Caki2 (cell line): ENCODE data around the gene FAM117A. TPM values are rescaled to one million over a fixed set of nuclear protein-coding genes. Genes with fewer than 3 reads are reported as not detected.
"Not testable (repeated sequence)": the region's sequence is repeated elsewhere in the genome, so short reads cannot be mapped to it uniquely, and the experiment has no call there.

Experiments
- DNase-seq: peaks from one replicate; pipeline ENCODE4 v3.0.0-alpha.2; 2015; ENCODE audit warnings: low read depth
- in situ Hi-C: cut with HindIII; loops from 2 replicates; pipeline ENCODE4 v1.10.0; 2016; ENCODE audit warnings: low sequenced_read_pairs, low pct_unique_long_range_greater_than_20kb, mixed read lengths
- total RNA-seq: library from RNA; depleted of rRNA; stranded (reverse); fragments of >200 nt; shearing (Covaris generic); gene quantifications from 2 replicates; pipeline ENCODE4 v1.2.3, GENCODE V29; 2014; ENCODE audit warnings: low replicate concordance

FAM117A gene
- total RNA-seq, 1 experiment from 2014 or later, result 0.44 TPM

DNA sequence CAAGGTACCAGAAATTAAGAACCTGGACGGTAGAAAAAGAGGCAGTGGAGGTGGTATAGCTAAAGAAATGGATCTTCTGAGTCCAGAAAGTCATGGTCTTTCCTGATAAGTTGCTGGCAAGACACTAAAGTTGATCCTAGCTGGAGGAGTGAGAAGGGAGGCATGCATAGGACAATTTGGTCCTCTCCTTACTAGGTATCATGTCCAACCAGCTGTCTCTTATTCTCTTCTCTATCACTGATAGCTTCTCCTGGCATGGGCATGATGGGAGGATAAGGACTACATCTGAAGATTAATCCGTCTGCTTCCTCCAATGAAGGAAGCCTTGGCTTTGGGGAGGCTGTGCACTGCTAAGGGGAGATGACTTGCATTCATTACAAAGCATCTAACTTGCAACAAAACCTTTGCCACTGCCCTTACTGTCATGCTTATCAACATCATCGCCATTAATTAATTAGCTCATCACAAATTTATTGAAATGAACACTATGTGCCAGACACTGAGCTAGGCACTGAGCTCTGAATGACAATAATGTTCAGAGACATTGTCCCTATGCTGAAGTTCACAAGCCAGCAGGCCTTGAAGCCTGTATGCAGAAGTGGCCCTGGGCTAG is 3.1 kb upstream of the FAM117A start:
- in situ Hi-C loops, result no loop called here

DNA sequence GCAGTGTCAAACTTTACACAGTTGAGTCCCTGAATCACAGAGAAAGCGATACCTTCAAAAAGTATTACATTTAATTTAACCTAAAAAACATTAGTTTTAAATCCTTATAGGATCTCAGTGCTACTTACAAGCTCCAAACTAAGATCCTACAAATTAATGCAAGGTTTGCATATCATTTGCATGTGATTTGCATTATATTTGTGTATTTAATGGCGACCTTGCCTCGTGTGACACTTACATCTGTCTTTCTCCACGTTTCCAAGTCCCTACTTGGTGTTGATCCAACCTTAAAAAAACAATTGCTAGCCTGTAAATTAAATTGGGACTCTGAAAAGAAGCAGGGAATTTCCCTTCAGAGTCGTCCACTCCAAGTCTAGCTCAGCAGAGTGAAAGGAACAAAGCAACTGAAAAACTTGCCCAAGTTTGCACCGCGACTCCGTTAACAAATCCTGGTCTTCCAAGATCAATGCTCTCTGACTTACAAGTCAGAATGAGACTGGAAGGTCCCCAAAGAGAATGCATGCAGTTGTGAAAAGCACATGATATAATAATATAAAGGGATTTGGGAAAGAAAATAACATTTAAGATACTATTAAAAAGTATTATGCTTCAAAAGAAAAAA is 739 bp upstream of the FAM117A start:
- in situ Hi-C loops, result no loop called here
- DNase-seq, result no peak

More for the DNA sequence above, 3.1 kb upstream of the FAM117A start:
- no peak for DNase-seq

DNA sequence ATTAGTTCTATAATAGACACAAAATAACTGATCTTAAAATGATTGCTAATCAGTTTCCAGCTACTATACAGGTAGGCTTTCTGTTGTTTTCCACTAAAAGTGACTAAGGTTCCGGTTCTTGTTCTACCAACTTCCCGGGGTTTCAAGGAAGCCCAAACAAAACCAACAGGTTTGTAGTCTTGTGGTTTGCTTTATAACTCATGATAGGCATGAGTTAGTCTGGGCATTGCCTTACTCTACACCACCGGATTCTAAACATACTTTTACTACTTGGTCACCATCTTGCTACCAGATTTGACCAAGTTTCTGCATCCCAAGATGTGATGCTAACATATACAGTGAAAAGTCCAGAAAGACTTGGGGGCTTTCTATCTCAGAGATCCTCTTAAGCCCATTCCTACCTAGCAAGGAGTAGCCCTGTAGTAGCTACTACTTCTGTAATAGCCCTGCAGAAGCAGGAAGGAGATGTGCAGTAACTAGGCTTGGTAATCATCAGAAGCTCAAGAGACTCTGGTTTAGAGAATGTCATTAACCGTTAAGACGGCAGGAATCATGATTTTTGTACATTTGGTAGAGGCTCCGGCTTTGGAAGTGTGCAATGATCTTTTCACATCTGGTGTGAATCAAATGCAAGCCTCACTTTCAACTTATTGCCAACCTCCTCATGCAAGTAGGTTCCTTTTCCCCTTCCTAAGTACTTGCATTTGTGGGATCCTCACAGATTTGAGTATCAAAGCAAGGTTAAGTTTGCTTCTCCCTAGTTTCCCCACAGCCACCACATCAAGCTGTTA is 1.6 kb downstream of the FAM117A start:
- in situ Hi-C loops, result no loop called here

DNA sequence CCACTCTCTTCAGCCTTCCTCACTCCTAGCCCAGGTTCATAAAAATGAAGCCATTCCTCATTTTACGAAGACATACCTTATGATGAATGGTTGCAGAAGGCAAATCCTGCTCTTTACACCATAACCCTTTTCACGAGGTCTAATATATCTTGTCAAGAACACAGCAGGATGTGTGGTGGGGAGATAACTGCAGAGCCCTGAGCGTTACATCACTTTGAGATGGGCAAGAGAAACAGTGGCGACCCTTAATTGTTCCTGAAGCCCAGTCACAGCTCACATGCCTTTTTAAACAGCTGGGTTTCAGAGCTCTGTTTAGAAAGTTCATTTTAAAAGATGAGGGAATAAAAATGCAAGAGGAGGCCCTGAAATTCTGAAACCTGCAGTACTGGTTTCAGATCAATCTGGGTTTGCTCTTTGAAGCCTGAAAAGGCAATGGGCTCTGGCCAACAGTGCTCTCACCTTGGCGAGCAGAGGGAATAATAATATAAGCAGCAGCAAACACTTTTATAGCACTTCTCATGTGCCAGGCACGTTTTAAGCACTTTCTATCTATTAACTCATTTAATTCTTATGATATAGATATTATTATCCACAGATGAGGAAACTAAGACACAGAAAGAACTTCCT is 2.9 kb downstream of the FAM117A start:
- in situ Hi-C loops, result no loop called here
- no peak for DNase-seq

More for the DNA sequence above, 1.6 kb downstream of the FAM117A start:
- no peak for DNase-seq

DNA sequence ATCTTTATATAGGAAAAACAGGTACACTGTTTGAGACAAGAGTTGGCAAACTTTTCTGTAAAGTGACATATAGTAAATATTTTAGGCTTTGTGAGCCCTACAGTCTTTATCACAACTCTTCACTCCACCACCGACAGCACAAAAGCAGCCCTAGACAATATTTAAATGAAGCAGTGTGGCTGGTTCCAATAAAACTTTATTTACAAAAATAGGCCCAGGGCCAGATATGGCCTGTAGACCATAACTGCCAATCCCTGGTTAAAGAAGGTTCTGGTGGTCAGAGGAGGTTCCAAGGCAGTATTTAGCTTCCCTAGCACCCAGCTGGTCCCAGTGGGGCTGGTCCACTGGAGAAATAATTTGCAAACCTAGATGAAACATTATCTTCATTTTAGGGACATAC is 3.6 kb downstream of the FAM117A start:
- no peak for DNase-seq
- in situ Hi-C loops, result no loop called here

DNA sequence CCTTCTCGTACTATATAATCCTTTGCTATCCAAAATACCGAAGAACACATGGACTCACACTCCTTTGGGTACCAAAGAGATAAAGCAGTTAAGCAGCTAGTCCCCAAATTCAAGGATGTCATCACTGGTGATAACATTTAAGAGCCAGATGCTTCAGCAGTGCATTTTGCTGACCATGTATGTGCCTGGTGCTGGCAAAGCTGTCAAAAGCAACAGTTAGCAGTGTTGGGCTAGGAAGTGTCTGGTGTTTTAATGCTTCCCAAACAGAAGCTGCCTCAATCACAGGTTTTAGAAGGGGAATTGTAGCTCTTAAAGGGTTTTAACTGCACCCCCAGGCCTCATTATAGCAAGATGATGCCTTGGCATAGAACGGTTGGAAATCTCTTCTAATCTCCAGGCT is 4.7 kb downstream of the FAM117A start:
- in situ Hi-C loops, result no loop called here
- no peak for DNase-seq

DNA sequence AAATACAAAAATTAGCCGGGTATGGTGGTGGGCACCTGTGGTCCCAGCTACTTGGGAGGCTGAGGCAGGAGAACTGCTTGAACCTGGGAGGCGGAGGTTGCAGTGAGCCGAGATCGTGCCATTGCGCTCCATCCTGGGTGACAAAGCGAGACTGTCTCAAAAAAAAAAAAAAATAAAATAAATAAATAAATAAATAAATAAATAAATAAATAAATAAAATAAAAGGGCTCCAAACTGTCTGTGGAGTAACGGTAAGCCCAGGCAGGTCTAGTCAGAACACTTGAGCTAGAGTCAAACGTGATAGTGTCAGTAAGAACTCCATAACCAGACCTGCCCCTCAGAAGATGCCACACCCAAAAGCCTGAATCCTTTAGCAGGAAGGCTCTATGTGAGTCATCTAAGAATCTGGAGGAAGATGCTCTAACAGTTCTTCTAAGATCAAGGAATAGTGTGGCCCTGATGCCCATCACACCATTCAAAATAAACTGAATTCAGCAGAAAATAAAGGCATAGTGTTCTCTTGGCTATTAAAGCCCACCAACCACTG is 5.4 kb downstream of the FAM117A start:
- DNase-seq, in situ Hi-C loops: not testable (repeated sequence)

DNA sequence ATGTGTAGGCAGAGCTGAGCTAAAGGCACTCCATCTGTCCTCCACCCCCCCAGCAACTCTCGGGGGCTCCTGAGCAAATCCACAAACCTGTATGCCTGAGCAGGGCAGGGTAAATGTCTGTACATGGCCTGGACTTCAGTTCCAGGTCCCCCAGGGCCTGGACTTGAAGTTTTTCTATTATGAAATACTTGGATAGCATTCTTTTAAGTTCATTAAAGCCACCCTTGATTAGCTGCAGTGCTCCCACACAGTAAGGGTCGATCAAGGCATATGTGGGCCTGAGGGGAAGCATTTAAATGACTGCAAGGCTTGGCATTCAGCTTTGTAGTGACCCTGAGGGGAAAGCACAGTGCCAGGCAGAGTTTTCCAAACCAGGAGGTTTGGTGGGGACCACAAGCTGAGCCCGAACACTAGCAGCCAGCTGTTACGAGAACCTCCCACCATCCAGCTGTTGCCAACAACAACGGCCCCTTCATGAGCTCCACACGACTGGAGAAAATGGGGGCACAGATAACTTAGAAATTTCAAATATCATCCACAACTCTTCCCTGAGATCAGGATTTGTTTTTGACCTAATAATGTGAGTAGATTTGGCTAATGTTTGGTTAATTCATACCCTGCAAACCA is 6.7 kb downstream of the FAM117A start:
- no peak for DNase-seq
- in situ Hi-C loops, result no loop called here

DNA sequence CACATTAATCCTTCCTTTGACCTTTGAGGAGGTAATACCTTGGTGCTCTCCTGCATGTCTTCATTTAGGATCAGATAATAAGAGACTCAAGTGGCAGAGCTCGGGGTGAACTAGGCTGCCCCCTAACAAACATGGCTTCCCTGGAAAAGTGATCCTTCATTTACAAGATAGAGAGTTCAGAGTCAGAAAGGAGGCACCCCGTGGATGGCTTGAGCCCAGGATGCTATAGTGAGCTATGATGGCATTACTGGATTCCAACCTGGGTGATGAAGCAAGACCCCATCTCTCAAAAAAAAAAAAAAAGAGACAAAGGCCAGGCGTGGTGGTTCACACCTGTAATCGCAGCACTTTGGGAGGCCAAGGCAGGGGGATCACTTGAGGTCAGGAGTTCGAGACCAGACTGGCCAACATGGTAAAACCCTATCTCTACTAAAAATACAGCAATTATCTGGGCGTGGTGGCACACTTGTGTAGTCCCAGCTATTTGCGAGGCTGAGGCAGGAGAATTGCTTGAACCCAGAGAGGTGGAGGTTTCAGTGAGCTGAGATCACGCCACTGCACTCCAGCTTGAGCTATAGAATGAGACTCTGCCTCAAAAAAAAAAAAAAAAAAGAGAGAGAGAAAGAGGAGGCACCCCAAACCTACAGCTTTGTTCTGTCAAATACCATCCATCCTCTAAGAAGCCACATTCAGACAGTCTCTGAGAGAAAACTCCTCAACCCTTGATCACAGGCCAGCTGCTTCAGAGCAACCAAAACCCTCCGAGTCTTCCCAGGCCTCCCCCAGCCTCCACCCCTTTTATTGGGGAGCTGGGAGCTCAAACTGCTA is 7.4 kb downstream of the FAM117A start:
- in situ Hi-C loops, result no loop called here
- no peak for DNase-seq

DNA sequence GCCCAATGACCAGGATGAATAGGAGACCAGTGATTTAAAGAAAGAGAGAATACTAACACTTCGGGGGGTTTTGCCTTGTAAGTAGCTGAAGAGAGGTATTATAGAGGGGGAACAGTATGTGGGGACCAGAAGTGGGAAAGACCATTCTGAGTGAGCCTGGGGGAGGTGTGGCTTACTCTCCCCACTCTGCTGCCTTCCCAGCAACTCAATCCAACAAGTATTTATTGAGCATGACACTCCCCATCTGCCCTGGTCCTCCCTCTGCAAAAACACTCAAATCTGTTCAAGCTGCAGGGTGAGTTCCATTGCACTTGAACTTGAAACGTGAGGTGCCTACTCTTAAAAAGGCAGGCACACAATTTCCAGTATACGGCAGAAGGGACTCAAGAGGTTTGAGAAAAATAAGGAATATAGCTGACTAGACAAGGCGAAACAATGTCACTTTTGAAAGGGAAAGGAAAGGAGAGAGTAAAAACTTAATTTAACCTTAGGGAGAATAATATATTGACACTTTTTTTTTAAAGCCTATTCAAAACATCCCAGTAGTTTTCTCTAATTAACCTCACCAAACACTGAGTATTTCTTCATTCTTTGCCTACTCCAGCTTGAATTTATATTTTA is 8.2 kb downstream of the FAM117A start:
- in situ Hi-C loops, result no loop called here
- no peak for DNase-seq

DNA sequence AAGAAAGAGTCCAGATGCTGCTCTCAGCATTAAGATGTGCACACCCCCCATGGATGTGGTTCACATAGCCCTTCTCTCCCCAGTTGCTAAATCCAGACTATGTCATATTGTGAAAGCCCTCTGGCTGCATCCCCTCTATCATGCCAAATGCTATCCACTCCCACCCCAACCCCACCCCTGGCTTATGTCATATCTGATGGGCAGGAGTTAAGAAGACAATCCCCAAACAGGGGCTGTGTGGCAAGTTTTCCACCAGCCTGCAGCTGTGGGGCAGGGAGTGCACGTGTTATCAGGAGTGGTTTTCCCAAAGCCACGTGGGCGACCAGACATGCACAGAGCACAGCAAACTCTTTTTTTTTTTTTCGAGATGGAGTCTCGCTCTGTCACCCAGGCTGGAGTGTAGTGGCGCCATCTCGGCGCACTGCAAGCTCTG is 10.0 kb downstream of the FAM117A start:
- in situ Hi-C loops, result no loop called here
- DNase-seq, result no peak

DNA sequence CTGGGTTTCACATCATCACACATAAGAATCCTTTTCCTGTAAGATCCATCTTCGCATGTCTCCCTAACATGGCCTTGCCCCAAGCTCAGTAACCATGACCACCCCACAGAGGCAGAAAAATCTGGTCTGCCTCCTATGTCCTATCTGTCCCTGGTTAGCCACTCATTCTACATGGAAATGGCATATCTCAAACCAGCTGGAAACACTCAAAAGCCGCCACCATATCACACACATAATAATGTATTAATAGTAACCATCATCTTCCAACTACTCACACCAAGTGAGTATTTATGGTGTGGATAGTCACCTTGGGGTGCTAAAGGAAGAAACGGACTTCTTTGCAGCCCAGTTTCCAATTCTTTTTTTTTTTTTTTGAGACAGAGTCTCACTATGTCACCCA is 11.4 kb downstream of the FAM117A start:
- in situ Hi-C loops, result no loop called here
- no peak for DNase-seq

DNA sequence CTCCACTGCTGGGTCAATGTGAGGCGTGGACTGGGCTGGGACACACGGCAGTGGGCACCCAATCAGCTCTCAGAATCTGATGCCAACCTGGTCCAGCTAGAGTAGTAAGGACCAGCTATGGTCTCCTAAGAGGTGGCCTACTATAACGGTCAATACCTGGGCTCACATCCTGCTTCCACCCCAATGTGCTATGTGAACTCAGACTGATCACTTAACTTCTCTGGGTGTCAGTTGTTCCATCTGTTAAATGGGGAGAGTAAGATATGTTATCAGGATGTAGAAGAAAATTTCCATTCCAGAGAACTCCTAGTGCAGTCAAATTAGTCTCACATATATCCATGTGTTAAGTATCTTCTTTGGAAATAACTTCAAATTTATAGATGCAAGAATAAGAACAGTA is 14.2 kb downstream of the FAM117A start:
- in situ Hi-C loops, result no loop called here
- DNase-seq, result no peak

DNA sequence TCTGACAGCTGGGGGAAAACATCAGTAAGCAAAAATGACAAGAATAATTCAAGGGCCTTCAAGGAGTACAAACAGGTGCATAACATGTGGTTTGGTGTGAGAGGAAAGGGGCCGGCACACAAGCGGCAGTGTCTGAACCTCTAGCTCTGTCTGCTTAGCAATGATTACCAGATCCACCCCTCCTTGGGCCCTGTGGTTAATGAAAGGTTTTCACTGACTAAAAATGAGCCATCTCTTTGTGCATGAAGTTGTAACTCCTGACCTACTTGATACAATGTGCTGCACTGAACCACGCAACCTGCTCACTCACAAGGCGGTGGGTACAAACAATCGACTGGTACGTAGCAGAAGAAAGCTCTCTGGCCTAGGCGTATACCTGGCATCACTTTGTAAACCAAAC is 15.1 kb downstream of the FAM117A start:
- in situ Hi-C loops, result no loop called here
- no peak for DNase-seq

DNA sequence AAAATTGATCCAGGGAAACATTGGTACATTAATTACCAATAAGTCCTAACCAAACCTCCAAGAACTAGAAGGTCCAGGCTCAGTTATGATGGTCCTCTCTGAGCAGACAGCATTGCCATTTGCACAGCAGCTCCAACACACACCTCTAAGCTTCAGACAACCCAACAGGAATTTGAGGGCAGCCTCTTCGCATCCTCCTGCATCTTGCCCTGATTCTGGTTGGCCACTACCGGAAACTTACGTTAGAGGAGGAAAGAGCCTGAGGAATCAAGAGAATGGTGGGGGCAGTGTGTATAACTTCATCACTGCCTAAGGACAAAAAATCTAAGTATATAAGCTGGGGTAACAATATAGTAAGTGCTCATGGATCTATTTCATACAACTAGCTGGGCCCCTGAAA is 15.7 kb downstream of the FAM117A start:
- in situ Hi-C loops, result no loop called here
- DNase-seq, result no peak

DNA sequence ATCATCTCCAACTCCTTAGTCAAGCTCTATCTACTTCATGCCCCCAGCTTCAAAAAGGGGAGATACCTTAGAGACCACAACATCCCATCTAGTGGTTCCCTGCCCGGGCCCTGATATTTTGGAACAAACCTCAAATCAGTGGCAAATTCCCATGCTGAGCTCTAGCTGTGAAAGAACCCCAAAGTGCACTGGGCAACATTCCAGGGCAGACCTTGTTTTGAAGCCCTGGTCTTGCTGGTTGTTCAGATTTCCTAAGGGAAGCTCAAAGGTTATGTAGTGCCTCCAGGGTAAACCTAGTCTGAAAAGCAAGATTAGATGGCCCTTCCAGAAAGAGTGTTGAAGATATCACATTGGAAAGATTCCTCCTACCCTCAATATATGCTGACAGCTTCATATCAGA is 16.3 kb downstream of the FAM117A start:
- in situ Hi-C loops, result no loop called here
- no peak for DNase-seq

DNA sequence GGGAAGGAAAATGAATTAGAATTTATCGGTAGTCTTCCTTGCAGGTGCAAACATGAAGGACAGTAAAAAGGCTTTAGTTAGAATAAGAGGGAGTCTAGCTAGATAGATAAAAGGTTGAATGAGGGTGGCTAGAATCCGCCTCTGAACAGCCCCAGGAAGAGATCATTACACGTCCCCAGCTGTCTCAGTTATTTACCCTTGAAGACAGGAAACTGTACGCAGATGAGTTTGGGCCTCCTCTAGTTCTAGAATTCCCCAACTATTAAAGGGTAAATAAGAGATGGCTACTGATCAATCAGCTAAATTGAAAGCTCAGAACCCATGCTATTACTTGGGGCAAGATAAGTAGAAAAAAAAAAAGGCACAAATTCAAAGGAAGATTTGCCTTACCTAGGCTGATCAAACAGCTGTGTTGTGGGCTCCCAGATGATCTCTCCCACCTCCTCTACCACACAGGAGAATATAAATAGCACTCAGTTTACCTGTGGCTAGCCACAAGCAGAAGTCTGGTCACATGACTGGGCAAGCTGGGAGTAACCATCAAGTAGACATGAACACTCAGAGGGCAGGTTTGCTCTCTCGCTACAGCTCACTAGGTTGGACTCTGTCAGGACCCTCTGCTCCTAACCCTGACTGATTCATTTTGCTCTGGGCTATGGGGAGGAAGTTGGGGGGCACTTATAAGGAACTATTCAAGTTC is 17.0 kb downstream of the FAM117A start:
- in situ Hi-C loops, result no loop called here

More for the DNA sequence above, 17.0 kb downstream of the FAM117A start:
- DNase-seq, result no peak
